Panc1 (cell line): Measurements from ENCODE around the gene PYGM.

ENCODE experiments used
- CTCF ChIP-seq: fragments of 450-650 bp; IDR thresholded peaks from 2 replicates; pipeline ENCODE4 v1.5.1; 2017; ENCODE audit warnings: mild to moderate bottlenecking
- POLR2AphosphoS5 ChIP-seq: IDR thresholded peaks from 2 replicates; pipeline ENCODE4 v1.6.1; 2012; ENCODE audit warnings: mild to moderate bottlenecking, low read depth, low read length, moderate library complexity

GRCh38 chr11:64726211-64726641 is 33.5 kb downstream of the PYGM start:
- TF ChIP-seq CTCF, result no peak
- TF ChIP-seq POLR2AphosphoS5, result no peak
